Measurements from ENCODE around the gene TPPP. TPM values are rescaled to one million over a fixed set of nuclear protein-coding genes. Genes with fewer than 3 reads are reported as not detected.

Gene TPPP
- total RNA-seq, 3 donors from 2014 or later (not counting 1 experiment from before 2014, with no cell fraction given) = 0.24 to 1.3 (median 1.2) TPM

DNA sequence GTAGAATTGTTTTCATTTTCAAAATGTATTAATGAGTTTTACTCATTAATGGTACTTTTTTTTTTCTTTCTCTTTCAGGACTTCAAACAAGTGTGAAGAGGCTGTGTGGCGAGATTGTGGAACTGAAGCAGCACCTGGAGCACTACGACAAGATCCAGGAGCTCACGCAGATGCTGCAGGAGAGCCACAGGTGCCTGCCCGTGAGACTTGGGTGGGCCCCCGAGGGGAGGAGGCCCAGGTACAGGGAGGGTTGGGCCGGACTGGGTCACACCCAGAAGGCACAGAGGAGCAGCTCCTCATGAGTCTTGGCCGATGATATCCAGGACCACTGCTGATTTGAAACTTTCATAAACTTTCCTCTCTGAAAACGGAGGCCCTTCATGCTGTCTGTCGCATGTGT is 45.4 kb downstream of the TPPP start:
- Mint-ChIP-seq H3K4me3 (no peak overlapping the region), H3K27ac (no peak overlapping the region), H3K36me3 (peaks cover 8% of the 10 kb centered on the region), H3K27me3 (ENCODE audit: low read depth in 2 of 2) (no peaks in the 10 kb centered on the region), H3K4me1 (peaks cover 0 to 5% of the 10 kb centered on the region in 2 donors), H3K9me3 (no peaks in the 10 kb centered on the region)
- TF ChIP-seq, protein P1, sequence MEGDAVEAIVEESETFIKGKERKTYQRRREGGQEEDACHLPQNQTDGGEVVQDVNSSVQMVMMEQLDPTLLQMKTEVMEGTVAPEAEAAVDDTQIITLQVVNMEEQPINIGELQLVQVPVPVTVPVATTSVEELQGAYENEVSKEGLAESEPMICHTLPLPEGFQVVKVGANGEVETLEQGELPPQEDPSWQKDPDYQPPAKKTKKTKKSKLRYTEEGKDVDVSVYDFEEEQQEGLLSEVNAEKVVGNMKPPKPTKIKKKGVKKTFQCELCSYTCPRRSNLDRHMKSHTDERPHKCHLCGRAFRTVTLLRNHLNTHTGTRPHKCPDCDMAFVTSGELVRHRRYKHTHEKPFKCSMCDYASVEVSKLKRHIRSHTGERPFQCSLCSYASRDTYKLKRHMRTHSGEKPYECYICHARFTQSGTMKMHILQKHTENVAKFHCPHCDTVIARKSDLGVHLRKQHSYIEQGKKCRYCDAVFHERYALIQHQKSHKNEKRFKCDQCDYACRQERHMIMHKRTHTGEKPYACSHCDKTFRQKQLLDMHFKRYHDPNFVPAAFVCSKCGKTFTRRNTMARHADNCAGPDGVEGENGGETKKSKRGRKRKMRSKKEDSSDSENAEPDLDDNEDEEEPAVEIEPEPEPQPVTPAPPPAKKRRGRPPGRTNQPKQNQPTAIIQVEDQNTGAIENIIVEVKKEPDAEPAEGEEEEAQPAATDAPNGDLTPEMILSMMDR (IDR thresholded peaks at IDR 0.05) = no peak
- DNase-seq = no peak
- Histone ChIP-seq H3K27me3 (ENCODE audit: control insufficient read depth, insufficient read depth, low read length) (no peaks in the 10 kb centered on the region), H3K4me3 (ENCODE audit: low read length) (no peak overlapping the region), H3K27ac (ENCODE audit: low read length) (peak overlapping the region; percentile 45), H3K36me3 (ENCODE audit: control insufficient read depth, insufficient read depth, low read length) (peaks cover 4% of the 10 kb centered on the region), H3K4me1 (ENCODE audit: control insufficient read depth, insufficient read depth, low read length) (no peaks in the 10 kb centered on the region), H3K9me3 (ENCODE audit: control insufficient read depth, insufficient read depth, low read length) (peaks cover 25% of the 10 kb centered on the region)
- intact Hi-C loops (cut with micrococcal nuclease) = no loop called here
- no peak for ATAC-seq
- WGBS (ENCODE audit: insufficient coverage) = 99% methylated on average over 9 of the region's 9 CpGs

DNA sequence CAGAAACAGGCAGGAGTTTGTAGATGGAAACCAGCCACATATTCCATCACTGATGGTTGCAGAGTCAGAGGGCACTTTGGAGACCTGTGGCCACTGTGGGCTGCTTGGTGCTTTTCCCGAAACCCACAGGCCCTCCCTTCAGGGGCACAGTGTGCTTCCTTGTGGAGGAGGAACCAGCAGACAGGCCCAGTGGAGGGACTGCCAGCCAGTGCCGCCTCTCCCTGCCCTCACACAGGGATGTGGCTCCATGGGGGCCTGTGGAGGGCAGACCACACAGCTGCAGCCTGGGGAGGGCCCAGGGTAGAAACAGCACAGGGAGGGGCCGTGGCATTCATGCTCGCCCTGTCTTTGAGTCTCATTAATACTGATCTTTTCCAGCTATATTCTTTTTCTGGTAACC is 45.8 kb downstream of the TPPP start:
- no peak for ATAC-seq
- no peaks in the 10 kb centered on the region for H3K9me3 Mint-ChIP-seq
- peaks cover 0 to 5% of the 10 kb centered on the region in 2 donors for H3K4me1 Mint-ChIP-seq
- H3K4me1 ChIP-seq (ENCODE audit: control insufficient read depth, insufficient read depth, low read length) = no peaks in the 10 kb centered on the region
- TF ChIP-seq, protein P1 (IDR thresholded peaks at IDR 0.05) = no peak
- no peak overlapping the region for H3K27ac Mint-ChIP-seq
- intact Hi-C loops (cut with micrococcal nuclease) = no loop called here
- H3K27me3 ChIP-seq (ENCODE audit: control insufficient read depth, insufficient read depth, low read length) = no peaks in the 10 kb centered on the region
- no peak for DNase-seq
- H3K4me3 ChIP-seq (ENCODE audit: low read length) = no peak overlapping the region
- H3K27me3 Mint-ChIP-seq (ENCODE audit: low read depth in 2 of 2) = no peaks in the 10 kb centered on the region
- WGBS (ENCODE audit: insufficient coverage) = 98% methylated on average over 3 of the region's 4 CpGs
- H3K9me3 ChIP-seq (ENCODE audit: control insufficient read depth, insufficient read depth, low read length) = peaks cover 25% of the 10 kb centered on the region
- no peak overlapping the region for H3K4me3 Mint-ChIP-seq
- no peak overlapping the region for H3K27ac ChIP-seq (ENCODE audit: low read length)
- H3K36me3 ChIP-seq (ENCODE audit: control insufficient read depth, insufficient read depth, low read length) = peaks cover 4% of the 10 kb centered on the region
- H3K36me3 Mint-ChIP-seq = peaks cover 8% of the 10 kb centered on the region

DNA sequence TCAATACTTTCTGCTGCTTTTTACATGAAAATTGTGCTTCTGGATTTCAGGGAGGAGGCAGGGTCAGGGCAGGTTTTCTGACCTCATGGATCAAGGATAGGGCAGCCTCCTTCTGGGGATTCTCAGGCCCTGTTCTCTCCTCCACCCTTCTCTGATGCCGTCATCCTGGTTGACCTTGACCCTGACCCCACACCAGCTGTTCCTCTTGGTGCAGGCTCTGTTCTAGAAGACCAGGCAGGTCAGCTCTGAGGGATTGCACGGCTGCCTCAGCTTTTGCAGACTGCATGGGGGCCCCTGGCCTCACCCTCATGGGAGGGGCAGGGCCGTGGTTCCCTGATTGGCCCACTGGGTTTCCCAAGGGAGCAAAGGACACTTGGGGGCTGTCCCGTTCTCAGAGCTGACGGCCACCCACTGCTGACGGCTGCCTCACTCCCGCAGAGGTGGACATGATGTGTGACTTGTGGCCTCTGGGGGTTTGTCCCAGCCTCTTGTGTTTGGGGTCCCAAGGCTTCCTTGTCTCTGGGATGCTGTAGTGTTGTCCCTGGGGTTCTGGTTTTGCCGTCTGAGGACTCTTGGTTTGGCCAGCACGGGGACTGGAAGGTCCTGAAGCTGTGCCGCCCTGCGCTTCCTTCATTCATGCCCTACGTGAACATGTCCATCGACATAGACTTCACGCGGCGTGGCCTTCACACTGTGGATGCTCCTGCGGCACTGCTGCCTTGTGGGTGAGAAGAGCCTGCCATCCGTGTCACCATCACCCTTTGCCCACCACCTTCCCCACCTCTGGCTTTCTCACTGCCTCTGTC is 46.6 kb downstream of the TPPP start:
- H3K27ac Mint-ChIP-seq = peak overlapping the region in 1 of 2 donors; percentile 48
- ATAC-seq (no peak), DNase-seq (no peak)
- no peaks in the 10 kb centered on the region for H3K27me3 Mint-ChIP-seq (ENCODE audit: low read depth in 2 of 2)
- H3K36me3 Mint-ChIP-seq = peaks cover 8% of the 10 kb centered on the region
- peaks cover 25% of the 10 kb centered on the region for H3K9me3 ChIP-seq (ENCODE audit: control insufficient read depth, insufficient read depth, low read length)
- TF ChIP-seq, protein P1 (IDR thresholded peaks at IDR 0.05) = no peak
- intact Hi-C loops (cut with micrococcal nuclease) = no loop called here
- no peak overlapping the region for H3K27ac ChIP-seq (ENCODE audit: low read length)
- no peaks in the 10 kb centered on the region for H3K27me3 ChIP-seq (ENCODE audit: control insufficient read depth, insufficient read depth, low read length)
- no peak overlapping the region for H3K4me3 Mint-ChIP-seq
- WGBS (ENCODE audit: insufficient coverage) = 96% methylated on average over 17 of the region's 18 CpGs
- H3K4me1 Mint-ChIP-seq = peaks cover 0 to 5% of the 10 kb centered on the region in 2 donors
- H3K4me3 ChIP-seq (ENCODE audit: low read length) = no peak overlapping the region
- H3K9me3 Mint-ChIP-seq = no peaks in the 10 kb centered on the region
- peaks cover 2% of the 10 kb centered on the region for H3K36me3 ChIP-seq (ENCODE audit: control insufficient read depth, insufficient read depth, low read length)
- H3K4me1 ChIP-seq (ENCODE audit: control insufficient read depth, insufficient read depth, low read length) = no peaks in the 10 kb centered on the region
